ENCODE results near the gene ZNF428. TPM values are rescaled to one million over a fixed set of nuclear protein-coding genes. Genes with fewer than 3 reads are reported as not detected.

ZNF428 gene
- total and polyA plus RNA-seq, 2 of the 8 experiments (the other 6 are each of a cell fraction or from before 2014, with no cell fraction given): 7.8 to 16.7 TPM

- no peak for TF ChIP-seq TAF7 (optimal IDR thresholded peaks at IDR 0.05; ENCODE audit: borderline replicate concordance, low read depth, low read length)
Measured at GRCh38 chr19:43581467-43581866, 38.0 kb downstream of the ZNF428 start (continued).
